ENCODE measurements around the gene WDR64.

GRCh38 chr1:241813768-241814320 is 161.8 kb downstream of the WDR64 start:
- TF ChIP-seq EZH2phosphoT487 (IDR thresholded peaks at IDR 0.05; ENCODE audit: low read depth) (no peak), CTCF (IDR thresholded peaks at IDR 0.05; ENCODE audit: low read depth, low read length) (no peak)

Measured in OCI-LY3 (cell line).